ENCODE data around the gene CIRBP.

CIRBP gene

DNA sequence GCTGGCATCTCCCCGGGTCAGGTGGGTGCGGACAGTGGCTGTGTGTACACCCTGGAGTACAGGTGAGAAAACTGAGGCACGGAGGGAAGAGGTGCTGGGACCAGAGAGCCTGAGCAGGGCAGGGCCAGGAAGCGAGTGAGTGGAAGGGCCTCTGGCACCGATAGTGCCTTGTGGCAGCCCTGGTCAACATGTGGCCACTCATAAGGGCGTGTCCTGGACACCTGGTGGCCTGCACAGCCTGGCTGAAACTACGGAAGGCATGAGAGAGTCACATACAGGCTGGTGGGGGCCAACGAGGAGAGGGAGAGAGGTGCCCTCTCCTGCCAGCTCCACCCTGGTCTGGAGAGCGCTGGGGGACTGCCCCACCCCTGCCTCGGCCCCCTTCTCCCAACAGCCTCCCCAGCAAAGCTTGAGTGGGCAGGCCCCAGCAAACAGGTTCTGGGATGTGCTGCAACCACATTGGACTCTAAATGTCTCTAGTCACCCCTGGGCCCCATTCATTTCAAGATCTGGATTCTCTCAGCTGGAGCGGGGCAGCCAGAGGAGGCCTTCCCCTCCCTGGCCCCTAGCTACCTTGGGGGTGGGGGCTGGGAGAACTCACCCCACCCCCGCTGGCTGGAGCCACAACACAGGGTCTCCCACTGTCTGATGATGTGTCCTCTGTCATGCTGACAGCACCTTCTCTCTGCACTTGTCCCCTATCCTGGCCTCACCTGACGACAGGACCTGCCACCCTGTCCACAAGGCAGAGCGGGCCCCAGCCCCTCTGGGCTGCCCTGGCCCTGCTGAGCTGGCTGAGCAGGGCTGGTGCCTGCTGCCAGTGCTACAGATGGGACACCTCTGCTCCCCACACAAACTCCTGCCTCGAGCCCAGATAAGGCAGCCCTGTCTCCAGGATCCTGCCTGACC is 37.1 kb upstream of the CIRBP start:
- H3K4me3 ChIP-seq (ENCODE audit: low read length) = no peak overlapping the region
- TF ChIP-seq, protein P1, sequence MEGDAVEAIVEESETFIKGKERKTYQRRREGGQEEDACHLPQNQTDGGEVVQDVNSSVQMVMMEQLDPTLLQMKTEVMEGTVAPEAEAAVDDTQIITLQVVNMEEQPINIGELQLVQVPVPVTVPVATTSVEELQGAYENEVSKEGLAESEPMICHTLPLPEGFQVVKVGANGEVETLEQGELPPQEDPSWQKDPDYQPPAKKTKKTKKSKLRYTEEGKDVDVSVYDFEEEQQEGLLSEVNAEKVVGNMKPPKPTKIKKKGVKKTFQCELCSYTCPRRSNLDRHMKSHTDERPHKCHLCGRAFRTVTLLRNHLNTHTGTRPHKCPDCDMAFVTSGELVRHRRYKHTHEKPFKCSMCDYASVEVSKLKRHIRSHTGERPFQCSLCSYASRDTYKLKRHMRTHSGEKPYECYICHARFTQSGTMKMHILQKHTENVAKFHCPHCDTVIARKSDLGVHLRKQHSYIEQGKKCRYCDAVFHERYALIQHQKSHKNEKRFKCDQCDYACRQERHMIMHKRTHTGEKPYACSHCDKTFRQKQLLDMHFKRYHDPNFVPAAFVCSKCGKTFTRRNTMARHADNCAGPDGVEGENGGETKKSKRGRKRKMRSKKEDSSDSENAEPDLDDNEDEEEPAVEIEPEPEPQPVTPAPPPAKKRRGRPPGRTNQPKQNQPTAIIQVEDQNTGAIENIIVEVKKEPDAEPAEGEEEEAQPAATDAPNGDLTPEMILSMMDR (conservative IDR thresholded peaks at IDR 0.05; ENCODE audit: low read depth, low read length) = no peak
- no peak for DNase-seq (ENCODE audit: low read depth)

DNA sequence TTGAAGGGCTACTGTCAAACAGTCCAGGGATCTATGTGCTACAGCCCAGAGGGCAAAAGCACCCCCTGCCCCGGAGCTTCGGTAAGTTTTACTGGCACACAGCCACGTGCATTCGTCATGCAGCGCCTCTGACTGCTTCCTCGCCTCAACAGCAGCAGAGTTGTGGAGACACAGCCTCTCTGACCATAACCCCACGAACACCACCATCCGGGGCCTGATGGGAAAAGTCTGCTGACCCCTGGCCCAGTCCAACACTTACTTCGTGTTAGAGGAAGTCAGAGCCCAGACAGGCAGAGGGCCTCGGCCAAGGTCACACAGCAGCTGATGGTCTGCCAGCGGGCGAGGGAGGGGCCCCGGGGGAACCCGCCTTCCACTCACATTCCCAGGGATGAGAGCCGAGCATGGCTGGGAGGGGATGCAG is 36.5 kb upstream of the CIRBP start:
- DNase-seq (ENCODE audit: low read depth) = no peak
- TF ChIP-seq, protein P1 (conservative IDR thresholded peaks at IDR 0.05; ENCODE audit: low read depth, low read length) = no peak
- no peak overlapping the region for H3K4me3 ChIP-seq (ENCODE audit: low read length)

DNA sequence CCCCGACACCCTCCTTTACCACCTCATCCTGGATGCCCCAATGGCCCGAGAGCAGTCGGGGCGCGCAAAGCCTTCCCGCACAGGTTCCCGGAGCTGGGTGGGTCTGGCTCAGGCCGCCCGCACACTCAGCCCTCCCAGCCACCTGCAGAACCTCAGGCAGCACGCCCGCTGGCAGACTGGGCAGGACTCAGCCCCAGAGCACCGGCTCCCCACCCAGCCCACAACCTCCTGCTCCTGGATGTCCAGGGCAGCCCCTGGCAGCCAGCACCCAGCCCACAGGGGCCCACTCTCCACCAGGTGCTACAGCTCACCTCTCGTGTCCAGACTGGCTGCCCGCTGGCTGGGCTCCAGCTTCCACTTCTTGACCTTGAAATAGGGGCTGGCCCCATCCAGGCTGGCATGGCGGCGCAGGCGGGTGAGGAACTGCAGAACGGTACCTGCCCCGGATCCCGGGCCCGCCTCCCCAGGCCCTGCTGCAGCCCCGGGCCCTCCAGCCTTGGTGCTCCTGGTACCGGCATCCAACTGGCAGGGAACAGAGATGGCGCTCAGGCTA is 35.9 kb upstream of the CIRBP start:
- DNase-seq (ENCODE audit: low read depth) = no peak
- TF ChIP-seq, protein P1 (conservative IDR thresholded peaks at IDR 0.05; ENCODE audit: low read depth, low read length) = no peak
- no peak overlapping the region for H3K4me3 ChIP-seq (ENCODE audit: low read length)

DNA sequence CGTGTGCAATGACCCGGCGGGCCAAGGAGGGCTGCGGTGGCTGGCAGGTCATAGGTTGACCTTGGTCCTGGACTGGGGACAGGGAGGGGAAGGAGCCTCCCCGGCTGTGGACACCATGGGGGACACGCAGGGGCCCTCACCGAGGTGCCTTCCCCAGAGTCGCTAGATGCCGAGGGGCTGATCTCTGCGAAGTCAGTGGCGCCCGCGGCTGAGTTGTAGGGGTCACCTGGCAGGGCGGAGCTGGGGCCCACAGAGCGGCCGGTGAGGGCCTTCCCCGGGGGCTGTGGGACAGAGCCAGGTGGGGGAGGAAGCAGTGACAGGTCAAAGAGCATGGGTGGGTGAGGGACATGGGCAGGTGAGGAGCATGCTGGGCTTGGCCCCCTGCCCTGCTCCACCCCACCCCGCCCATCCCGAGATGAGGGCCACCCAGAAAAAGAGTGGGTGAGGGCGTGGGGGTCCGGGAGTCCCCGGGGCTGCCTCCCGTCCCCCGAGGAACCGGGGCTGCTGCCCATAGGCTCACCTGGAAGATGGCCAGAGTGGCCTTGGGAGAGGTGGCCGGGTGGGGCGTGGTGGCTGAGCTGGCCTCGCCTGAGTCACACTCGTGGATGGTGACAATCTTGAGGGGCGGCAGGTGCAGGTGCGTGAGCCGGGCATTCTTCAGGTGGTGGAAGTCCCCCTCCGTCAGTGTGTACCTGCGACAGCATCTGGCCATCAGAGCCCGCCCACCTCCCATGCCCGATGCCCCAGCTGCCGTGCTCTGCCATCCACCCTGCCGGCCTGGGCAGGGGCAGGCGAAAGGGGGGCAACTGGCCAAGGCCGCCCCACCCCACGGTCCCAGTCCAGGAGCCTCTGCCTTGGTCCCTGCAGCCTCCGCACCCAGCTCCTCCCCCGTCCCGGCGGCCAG is 34.8 kb upstream of the CIRBP start:
- no peak overlapping the region for H3K4me3 ChIP-seq (ENCODE audit: low read length)
- DNase-seq (ENCODE audit: low read depth) = no peak
- TF ChIP-seq, protein P1 (conservative IDR thresholded peaks at IDR 0.05; ENCODE audit: low read depth, low read length) = no peak

DNA sequence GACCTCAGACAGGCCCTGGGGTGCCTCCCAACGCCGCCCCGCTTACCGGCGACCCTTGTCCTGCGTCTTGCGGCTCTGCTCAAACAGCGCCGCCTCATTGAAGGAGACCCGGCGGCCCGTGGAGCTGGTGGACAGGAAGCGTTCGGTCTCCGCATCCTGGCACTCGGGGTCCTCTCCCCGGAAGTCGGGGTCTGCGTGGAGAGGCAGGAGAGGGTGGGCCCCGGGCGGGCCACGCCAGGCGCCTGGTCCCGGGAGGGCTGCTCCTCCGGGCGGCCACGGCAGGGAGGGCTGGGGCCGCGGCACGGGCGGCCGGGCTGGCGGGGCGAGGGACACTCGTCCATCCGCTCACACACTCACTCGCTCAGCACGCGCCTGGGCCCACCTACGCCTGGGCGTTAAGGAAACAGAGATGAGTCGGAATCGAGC is 34.2 kb upstream of the CIRBP start:
- no peak overlapping the region for H3K4me3 ChIP-seq (ENCODE audit: low read length)
- TF ChIP-seq, protein P1 (conservative IDR thresholded peaks at IDR 0.05; ENCODE audit: low read depth, low read length) = no peak
- DNase-seq (ENCODE audit: low read depth) = no peak

DNA sequence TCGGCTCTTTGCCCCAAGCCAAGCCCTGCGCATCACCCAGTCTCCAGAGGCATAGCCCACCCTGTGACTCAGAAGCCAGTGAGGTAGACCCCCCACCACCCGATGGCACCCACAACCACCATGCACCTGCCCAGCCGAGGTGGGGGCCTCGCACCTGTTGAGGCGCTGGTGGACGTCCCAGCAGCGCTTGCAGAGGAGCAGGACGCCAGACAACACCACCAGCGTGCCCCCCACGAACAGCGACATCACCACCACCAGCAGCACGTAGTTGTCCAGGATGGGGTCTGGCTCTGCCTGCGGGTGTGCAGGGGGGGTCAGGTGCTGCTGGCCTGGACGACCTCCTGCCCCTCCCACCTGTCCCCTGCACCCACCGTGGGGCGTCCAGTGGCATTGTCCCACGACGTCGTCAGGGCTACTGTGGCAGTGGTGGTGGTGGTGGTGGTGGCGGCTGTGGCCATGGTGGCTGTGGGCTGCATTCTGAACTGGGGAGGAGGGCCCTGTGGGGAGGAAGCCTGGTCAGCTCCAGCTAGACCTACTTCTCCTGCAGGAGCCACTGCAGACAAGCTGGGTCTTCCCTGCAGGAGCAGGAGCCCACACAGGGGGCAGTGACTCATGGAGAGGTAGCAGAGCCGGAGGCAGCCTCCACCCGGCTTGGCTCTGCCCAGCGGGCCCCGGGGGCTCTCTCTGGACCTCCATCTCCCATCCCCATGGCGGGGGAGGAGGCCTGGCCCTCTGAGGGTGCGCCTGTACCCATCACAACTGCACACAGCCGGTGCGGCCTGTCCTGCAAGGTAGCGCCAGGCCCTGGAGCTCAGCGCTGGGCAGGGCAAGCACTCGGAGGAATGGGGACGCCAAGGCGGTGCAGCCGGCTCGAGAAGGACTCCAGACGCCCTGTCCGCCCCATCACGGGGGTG is 33.2 kb upstream of the CIRBP start:
- peak overlapping the region; percentile 50 for H3K4me3 ChIP-seq (ENCODE audit: low read length)
- DNase-seq (ENCODE audit: low read depth) = no peak
- TF ChIP-seq, protein P1 (conservative IDR thresholded peaks at IDR 0.05; ENCODE audit: low read depth, low read length) = no peak
